Tibial nerve (tissue), 4 donors: Measurements from ENCODE around the gene RBKS. TPM values are rescaled to one million over a fixed set of nuclear protein-coding genes. Genes with fewer than 3 reads are reported as not detected.
A peak's percentile ranks its signal among the peaks of the same experiment; 100 is the strongest.

Experiments
- DNase-seq, 2 donors: peaks; one replicate each; pipeline ENCODE4 v3.0.0-alpha.2; 2019; ENCODE audit warnings: low spot score in 2 of 2
- H3K27ac ChIP-seq, 4 donors: fragments of 200-600 bp; sonication (generic) in 3 of 4; one replicate each; pipeline ENCODE4 v1.5.1; 2017 to 2019; ENCODE audit warnings: mild to moderate bottlenecking in 1 of 4
- H3K27me3 ChIP-seq, 2 donors: fragments of 200-600 bp; sonication (generic) in 1 of 2; one replicate each; pipeline versions ENCODE4 v1.5.1 to v1.6.0; 2017 to 2019
- H3K36me3 ChIP-seq, 3 donors: fragments of 200-600 bp; sonication (generic); one replicate each; pipeline ENCODE4 v1.5.1; 2018 to 2019
- H3K4me1 ChIP-seq, 4 donors: fragments of 200-600 bp; sonication (generic) in 3 of 4; one replicate each; pipeline ENCODE4 v1.5.1; 2017 to 2019
- H3K4me3 ChIP-seq, 4 donors: fragments of 200-600 bp; sonication (generic) in 3 of 4; one replicate each; pipeline ENCODE4 v1.5.1; 2017 to 2019; ENCODE audit warnings: mild to moderate bottlenecking in 1 of 4, moderate library complexity in 1 of 4
- H3K9me3 ChIP-seq, 4 donors: fragments of 200-600 bp; sonication (generic) in 3 of 4; one replicate each; pipeline ENCODE4 v1.5.1; 2017 to 2019
- EP300 ChIP-seq, 2 donors: sonication (generic); formaldehyde crosslinking; IDR thresholded peaks; one replicate each; pipeline ENCODE4 v1.6.1; 2017; ENCODE audit warnings: antibody characterized with exemption in 2 of 2, mild to moderate bottlenecking in 1 of 2
- POLR2A ChIP-seq, 2 donors: fragments of 450-650 bp; IDR thresholded peaks; one replicate each; pipeline ENCODE4 v1.6.1; 2017; ENCODE audit warnings: antibody characterized with exemption in 2 of 2, mild to moderate bottlenecking in 2 of 2, moderate library complexity in 2 of 2
- WGBS, 2 donors: methylation state at CpG; one replicate each; pipeline ENCODE4 v1.1.5; 2018; 5-methylcytosine and 5-hydroxymethylcytosine counted together
- total RNA-seq, 4 donors: library from RNA; depleted of rRNA; stranded (reverse); fragments of >200 nt; gene quantifications; one replicate each; pipeline ENCODE4 v1.1.0, GENCODE V29; 2016
- TF ChIP-seq, protein P1 (sequence below), 5 experiments: fragments of 200-600 bp in 3 of 5; fragments of 450-650 bp in 2 of 5; sonication (generic) in 3 of 5; IDR thresholded peaks; one replicate each; pipeline ENCODE4 v1.5.1; 2016 to 2019; ENCODE audit warnings: antibody characterized with exemption in 5 of 5, mild to moderate bottlenecking in 3 of 5, moderate library complexity in 2 of 5

Gene RBKS
- total RNA-seq, 4 donors from 2014 or later = 1.2 to 8.1 (median 4.4) TPM

DNA sequence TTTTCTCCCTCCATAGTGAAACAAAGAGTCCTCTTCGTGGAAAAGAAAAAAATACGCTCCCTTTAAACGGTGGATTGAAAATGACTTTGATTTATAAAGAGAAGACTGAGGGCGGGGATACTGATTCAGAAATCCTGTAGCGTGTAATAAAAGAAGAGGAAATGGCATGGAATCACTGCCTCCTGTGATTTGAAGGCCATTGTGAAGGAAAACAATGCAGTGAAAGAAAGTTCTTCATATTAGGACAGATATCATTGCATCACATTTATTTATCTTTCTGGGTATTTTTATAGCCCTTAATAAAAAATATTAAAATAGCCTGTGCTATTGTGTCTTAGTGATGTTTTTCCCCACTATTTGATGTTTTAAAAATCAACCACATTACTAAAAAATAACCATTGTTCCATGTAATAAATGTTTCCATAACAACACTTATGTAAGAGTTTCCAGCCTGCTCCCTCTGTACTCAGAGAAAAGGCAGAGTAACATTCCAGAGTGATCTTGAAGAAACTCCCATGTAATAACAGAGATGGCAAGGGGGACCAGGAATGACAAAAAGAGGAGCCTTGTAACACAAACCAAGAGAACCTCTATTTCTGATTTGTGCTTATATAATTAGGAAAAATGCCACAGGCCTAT, 110.7 kb downstream of the RBKS start:
- no peaks in the 10 kb centered on the region for H3K9me3 ChIP-seq
- peaks cover 0 to 45% (median 12%) of the 10 kb centered on the region in 4 donors for H3K4me1 ChIP-seq
- no peak for DNase-seq
- no peaks in the 10 kb centered on the region for H3K27me3 ChIP-seq
- peaks cover 0 to 21% (median 0%) of the 10 kb centered on the region in 3 donors for H3K36me3 ChIP-seq
- WGBS, 2 donors = 41 to 44% methylated on average over 5 of the region's 5 CpGs
- H3K4me3 ChIP-seq = no peak overlapping the region
- TF ChIP-seq EP300 (IDR thresholded peaks at IDR 0.05) = peak in 1 of 2 donors; percentile 22
- no peak for TF ChIP-seq POLR2A (IDR thresholded peaks at IDR 0.05)
- TF ChIP-seq, protein P1, sequence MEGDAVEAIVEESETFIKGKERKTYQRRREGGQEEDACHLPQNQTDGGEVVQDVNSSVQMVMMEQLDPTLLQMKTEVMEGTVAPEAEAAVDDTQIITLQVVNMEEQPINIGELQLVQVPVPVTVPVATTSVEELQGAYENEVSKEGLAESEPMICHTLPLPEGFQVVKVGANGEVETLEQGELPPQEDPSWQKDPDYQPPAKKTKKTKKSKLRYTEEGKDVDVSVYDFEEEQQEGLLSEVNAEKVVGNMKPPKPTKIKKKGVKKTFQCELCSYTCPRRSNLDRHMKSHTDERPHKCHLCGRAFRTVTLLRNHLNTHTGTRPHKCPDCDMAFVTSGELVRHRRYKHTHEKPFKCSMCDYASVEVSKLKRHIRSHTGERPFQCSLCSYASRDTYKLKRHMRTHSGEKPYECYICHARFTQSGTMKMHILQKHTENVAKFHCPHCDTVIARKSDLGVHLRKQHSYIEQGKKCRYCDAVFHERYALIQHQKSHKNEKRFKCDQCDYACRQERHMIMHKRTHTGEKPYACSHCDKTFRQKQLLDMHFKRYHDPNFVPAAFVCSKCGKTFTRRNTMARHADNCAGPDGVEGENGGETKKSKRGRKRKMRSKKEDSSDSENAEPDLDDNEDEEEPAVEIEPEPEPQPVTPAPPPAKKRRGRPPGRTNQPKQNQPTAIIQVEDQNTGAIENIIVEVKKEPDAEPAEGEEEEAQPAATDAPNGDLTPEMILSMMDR (IDR thresholded peaks at IDR 0.05) = no peak
- peak overlapping the region; percentile 45 to 90 (median 65) for H3K27ac ChIP-seq

DNA sequence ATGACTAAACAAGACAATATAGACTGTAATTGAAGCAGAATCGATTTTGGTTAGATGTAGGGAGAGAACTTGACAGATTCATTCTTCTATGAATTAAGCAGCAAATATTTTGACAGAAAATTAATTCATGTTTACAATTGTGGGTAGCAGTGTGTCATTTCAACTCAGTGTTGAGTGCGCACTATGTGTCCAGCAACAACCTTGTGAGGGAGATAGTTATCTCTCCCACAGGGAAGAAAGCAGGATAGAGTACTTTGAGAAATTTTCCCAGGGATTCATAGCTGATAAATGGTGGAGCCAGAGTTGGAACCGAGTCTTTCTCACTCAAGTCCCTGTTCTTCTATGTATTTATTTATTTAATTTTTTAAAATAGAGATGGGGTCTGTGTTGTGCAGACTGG, 113.5 kb downstream of the RBKS start:
- WGBS, 2 donors = 88 to 93% methylated on average over 3 of the region's 3 CpGs
- Histone ChIP-seq H3K36me3 (peaks cover 0 to 29% (median 0%) of the 10 kb centered on the region in 3 donors), H3K27ac (peak overlapping the region in 2 of 4 donors; percentile 61 to 90), H3K4me1 (peaks cover 0 to 69% (median 27%) of the 10 kb centered on the region in 4 donors), H3K4me3 (no peak overlapping the region), H3K27me3 (no peaks in the 10 kb centered on the region), H3K9me3 (no peaks in the 10 kb centered on the region)
- TF ChIP-seq, protein P1 (IDR thresholded peaks at IDR 0.05) = no peak
- TF ChIP-seq EP300 (IDR thresholded peaks at IDR 0.05) (no peak), POLR2A (IDR thresholded peaks at IDR 0.05) (no peak)
- no peak for DNase-seq

DNA sequence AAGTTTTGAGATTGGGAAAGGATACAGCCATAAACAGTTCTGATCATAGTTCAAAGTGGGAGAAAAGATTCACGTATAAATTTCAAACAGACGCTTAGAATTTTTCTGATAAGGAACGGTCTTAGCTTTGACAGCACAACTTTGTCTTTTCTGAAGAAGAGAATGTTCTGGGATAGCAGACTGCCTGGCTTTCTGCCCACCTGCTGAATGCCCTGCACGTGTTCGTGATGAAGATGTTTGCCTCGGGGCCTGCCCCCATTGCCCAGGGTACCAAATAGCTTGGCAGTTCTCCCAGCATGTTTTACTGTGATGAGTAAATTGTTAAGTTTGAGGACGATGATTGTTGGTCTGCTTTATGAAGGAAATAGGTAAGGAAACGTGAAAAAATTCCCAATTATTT, 114.1 kb downstream of the RBKS start:
- Histone ChIP-seq H3K27me3 (no peaks in the 10 kb centered on the region), H3K36me3 (peaks cover 0 to 29% (median 0%) of the 10 kb centered on the region in 3 donors), H3K4me3 (no peak overlapping the region), H3K4me1 (peaks cover 0 to 71% (median 27%) of the 10 kb centered on the region in 4 donors), H3K27ac (peak overlapping the region in 2 of 4 donors; percentile 61 to 90), H3K9me3 (no peaks in the 10 kb centered on the region)
- WGBS, 2 donors = 38 to 40% methylated on average over 8 of the region's 8 CpGs
- TF ChIP-seq POLR2A (IDR thresholded peaks at IDR 0.05) = no peak
- peak in 1 of 2 donors; percentile 61 for TF ChIP-seq EP300 (IDR thresholded peaks at IDR 0.05)
- peak; percentile 35 to 48 for DNase-seq

DNA sequence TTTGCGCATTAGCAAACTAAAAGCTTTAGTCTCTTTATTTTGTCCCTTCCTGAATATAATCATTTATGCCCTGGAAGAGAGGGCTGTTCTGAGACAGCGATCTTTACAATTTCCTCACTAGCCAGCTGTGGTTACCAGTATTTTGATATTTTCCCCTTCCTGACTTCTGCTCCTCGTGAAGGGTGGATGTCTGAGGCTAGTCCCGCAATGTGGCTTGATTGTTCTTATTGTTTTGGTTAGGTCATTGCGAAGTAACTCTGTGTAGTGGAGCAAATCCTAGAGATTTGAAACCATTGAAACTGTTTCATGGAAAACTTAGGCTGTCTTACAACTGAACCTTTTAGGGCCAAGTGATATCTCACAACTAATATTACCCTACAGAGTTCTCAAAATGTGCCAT, 116.2 kb downstream of the RBKS start:
- TF ChIP-seq EP300 (IDR thresholded peaks at IDR 0.05) (no peak), POLR2A (IDR thresholded peaks at IDR 0.05) (no peak)
- TF ChIP-seq, protein P1 (IDR thresholded peaks at IDR 0.05) = no peak
- H3K27ac ChIP-seq = peak overlapping the region in 2 of 4 donors; percentile 23 to 90
- H3K36me3 ChIP-seq = peaks cover 0 to 27% (median 0%) of the 10 kb centered on the region in 3 donors
- H3K27me3 ChIP-seq = no peaks in the 10 kb centered on the region
- WGBS, 2 donors = 70 to 71% methylated on average over 5 of the region's 5 CpGs
- H3K4me1 ChIP-seq = peaks cover 0 to 59% (median 19%) of the 10 kb centered on the region in 4 donors
- H3K9me3 ChIP-seq = no peaks in the 10 kb centered on the region
- no peak for DNase-seq
- no peak overlapping the region for H3K4me3 ChIP-seq

DNA sequence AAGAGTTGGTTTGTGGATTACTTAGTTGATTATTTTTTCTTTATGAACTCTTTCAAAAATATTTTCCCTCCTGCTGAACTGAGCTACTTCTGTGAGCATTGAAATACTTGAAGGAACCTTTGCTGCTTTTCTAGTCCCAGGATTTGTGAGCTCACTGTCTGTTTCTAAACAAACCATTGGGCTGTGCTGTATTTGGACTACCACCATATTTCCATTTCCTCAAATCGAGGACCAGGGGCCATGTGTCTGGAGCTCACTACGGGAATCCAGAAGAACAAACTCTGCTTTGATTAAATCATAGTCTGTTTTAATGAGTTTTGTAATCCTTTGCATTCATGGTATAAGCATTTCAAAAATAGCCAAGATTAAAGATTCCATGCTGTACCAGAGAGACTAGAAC, 117.4 kb downstream of the RBKS start:
- Histone ChIP-seq H3K27me3 (no peaks in the 10 kb centered on the region), H3K9me3 (no peaks in the 10 kb centered on the region), H3K4me1 (peaks cover 0 to 49% (median 17%) of the 10 kb centered on the region in 4 donors), H3K27ac (peak overlapping the region in 2 of 4 donors; percentile 87 to 90), H3K4me3 (peak overlapping the region in 3 of 4 donors; percentile 68 to 84 (median 77)), H3K36me3 (peaks cover 0 to 23% (median 0%) of the 10 kb centered on the region in 3 donors)
- TF ChIP-seq EP300 (IDR thresholded peaks at IDR 0.05) = no peak
- no peak for TF ChIP-seq POLR2A (IDR thresholded peaks at IDR 0.05)
- TF ChIP-seq, protein P1 (IDR thresholded peaks at IDR 0.05) = no peak
- no peak for DNase-seq
- 15 to 18% methylated on average over 2 of the region's 2 CpGs for WGBS, 2 donors
